Neural progenitor cell (in vitro differentiated cells): ENCODE measurements around the gene UGP2. TPM values are rescaled to one million over a fixed set of nuclear protein-coding genes. Genes with fewer than 3 reads are reported as not detected.

ENCODE experiments used
- DNase-seq: peaks from one replicate; pipeline ENCODE4 v3.0.0-alpha.2; 2016; ENCODE audit warnings: low spot score
- H2AFZ ChIP-seq: fragments of 200-600 bp; sonication (generic); replicated peaks from 2 replicates; pipeline ENCODE4 v1.6.1; 2016; ENCODE audit warnings: antibody characterized with exemption
- H3F3A ChIP-seq: fragments of 200-600 bp; sonication (generic); 2 replicates; pipeline ENCODE4 v1.6.1; 2016; ENCODE audit warnings: antibody characterized with exemption, low read depth
- H3K27ac ChIP-seq: fragments of 200-600 bp; sonication (generic); 2 replicates; pipeline ENCODE4 v1.5.1; 2016; ENCODE audit warnings: mild to moderate bottlenecking
- H3K27me3 ChIP-seq: fragments of 200-600 bp; sonication (generic); 2 replicates; pipeline ENCODE4 v1.6.1; 2016; ENCODE audit warnings: mild to moderate bottlenecking, moderate library complexity
- H3K36me3 ChIP-seq: fragments of 200-600 bp; sonication (generic); 2 replicates; pipeline ENCODE4 v1.5.1; 2016
- H3K4me1 ChIP-seq: fragments of 200-600 bp; sonication (generic); 2 replicates; pipeline ENCODE4 v1.6.1; 2016; ENCODE audit warnings: mixed run types
- H3K4me2 ChIP-seq: fragments of 200-600 bp; sonication (generic); 2 replicates; pipeline ENCODE4 v1.6.1; 2016
- H3K4me3 ChIP-seq: fragments of 200-600 bp; sonication (generic); 2 replicates; pipeline ENCODE4 v1.5.1; 2016
- H3K79me2 ChIP-seq: fragments of 200-600 bp; sonication (generic); 2 replicates; pipeline ENCODE4 v1.6.1; 2016; ENCODE audit warnings: low read depth
- H3K9ac ChIP-seq: fragments of 200-600 bp; sonication (generic); 2 replicates; pipeline ENCODE4 v1.6.1; 2016
- H3K9me3 ChIP-seq: fragments of 200-600 bp; sonication (generic); 2 replicates; pipeline ENCODE4 v1.5.1; 2016; ENCODE audit warnings: low read depth
- H4K20me1 ChIP-seq: fragments of 200-600 bp; sonication (generic); 2 replicates; pipeline ENCODE4 v1.6.1; 2016; ENCODE audit warnings: low read depth
- H3K27ac Mint-ChIP-seq: 3 replicates; pipeline ENCODE4 v1.8.0; 2021; ENCODE audit warnings: mixed read lengths
- H3K27me3 Mint-ChIP-seq: 2 replicates; pipeline ENCODE4 v1.8.0; 2022; ENCODE audit warnings: low read depth, mild to moderate bottlenecking, inconsistent platforms, moderate library complexity, mixed read lengths; ENCODE audit not compliant: insufficient read depth
- H3K36me3 Mint-ChIP-seq: 3 replicates; pipeline ENCODE4 v1.8.0; 2021; ENCODE audit warnings: mixed read lengths
- H3K4me1 Mint-ChIP-seq: 3 replicates; pipeline ENCODE4 v1.8.0; 2021; ENCODE audit warnings: mixed read lengths
- H3K4me3 Mint-ChIP-seq: 3 replicates; pipeline ENCODE4 v1.8.0; 2021; ENCODE audit warnings: mild to moderate bottlenecking, moderate library complexity, mixed read lengths
- H3K9me3 Mint-ChIP-seq: 3 replicates; pipeline ENCODE4 v1.8.0; 2020; ENCODE audit warnings: mixed read lengths
- EZH2 ChIP-seq: fragments of 200-600 bp; sonication (generic); IDR thresholded peaks from 2 replicates; pipeline ENCODE4 v1.6.1; 2017; ENCODE audit warnings: antibody characterized with exemption, mild to moderate bottlenecking, moderate library complexity
- EZH2phosphoT487 ChIP-seq: fragments of 200-600 bp; sonication (generic); IDR thresholded peaks from 2 replicates; pipeline ENCODE4 v1.6.1; 2017; ENCODE audit warnings: antibody characterized with exemption
- total RNA-seq: library from RNA; depleted of rRNA; stranded (reverse); fragments of >200 nt; gene quantifications from 2 replicates; pipeline ENCODE4 v1.2.3, GENCODE V29; 2015; ENCODE audit warnings: low replicate concordance
- TF ChIP-seq, protein P1 (sequence below): fragments of 200-600 bp; sonication (generic); IDR thresholded peaks from 2 replicates; pipeline ENCODE4 v1.5.1; 2017; ENCODE audit warnings: antibody characterized with exemption, mild to moderate bottlenecking

Gene UGP2
- total RNA-seq, 1 donor from 2014 or later, result 126 TPM

DNA sequence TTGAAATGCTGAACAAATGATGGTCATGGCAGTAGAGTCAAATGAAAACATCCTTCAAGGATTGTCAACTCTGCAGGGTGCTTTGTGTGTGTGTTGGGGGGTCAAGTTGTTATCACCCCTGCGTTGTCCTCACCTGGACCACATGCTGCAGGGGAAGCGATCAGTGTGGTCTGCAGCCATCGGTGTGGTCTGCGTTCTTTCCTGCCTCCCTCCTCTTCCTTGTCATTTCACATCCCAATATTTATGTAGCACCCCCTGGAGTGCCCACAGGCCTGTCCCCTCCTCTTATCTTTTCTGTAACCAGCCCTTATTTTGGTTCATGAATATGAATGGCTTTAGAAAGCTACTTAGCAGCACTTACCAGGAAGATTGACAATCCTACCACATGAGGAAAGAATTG, 38.9 kb downstream of the UGP2 start:
- DNase-seq, result no peak
- Mint-ChIP-seq H3K27me3 (peaks cover 2% of the 10 kb centered on the region), H3K4me3 (no peak overlapping the region), H3K36me3 (peaks cover 19% of the 10 kb centered on the region), H3K27ac (no peak overlapping the region), H3K9me3 (no peaks in the 10 kb centered on the region), H3K4me1 (peaks cover 9% of the 10 kb centered on the region)
- peaks cover 19% of the 10 kb centered on the region for H3F3A ChIP-seq
- no peak overlapping the region for H3K4me3 ChIP-seq
- no peaks in the 10 kb centered on the region for H3K9me3 ChIP-seq
- peaks cover 52% of the 10 kb centered on the region for H3K79me2 ChIP-seq
- no peak overlapping the region for H3K9ac ChIP-seq
- peak overlapping the region; percentile 42 for H3K4me2 ChIP-seq
- peaks cover 9% of the 10 kb centered on the region for H4K20me1 ChIP-seq
- H3K36me3 ChIP-seq, result peaks cover 8% of the 10 kb centered on the region
- TF ChIP-seq, protein P1, sequence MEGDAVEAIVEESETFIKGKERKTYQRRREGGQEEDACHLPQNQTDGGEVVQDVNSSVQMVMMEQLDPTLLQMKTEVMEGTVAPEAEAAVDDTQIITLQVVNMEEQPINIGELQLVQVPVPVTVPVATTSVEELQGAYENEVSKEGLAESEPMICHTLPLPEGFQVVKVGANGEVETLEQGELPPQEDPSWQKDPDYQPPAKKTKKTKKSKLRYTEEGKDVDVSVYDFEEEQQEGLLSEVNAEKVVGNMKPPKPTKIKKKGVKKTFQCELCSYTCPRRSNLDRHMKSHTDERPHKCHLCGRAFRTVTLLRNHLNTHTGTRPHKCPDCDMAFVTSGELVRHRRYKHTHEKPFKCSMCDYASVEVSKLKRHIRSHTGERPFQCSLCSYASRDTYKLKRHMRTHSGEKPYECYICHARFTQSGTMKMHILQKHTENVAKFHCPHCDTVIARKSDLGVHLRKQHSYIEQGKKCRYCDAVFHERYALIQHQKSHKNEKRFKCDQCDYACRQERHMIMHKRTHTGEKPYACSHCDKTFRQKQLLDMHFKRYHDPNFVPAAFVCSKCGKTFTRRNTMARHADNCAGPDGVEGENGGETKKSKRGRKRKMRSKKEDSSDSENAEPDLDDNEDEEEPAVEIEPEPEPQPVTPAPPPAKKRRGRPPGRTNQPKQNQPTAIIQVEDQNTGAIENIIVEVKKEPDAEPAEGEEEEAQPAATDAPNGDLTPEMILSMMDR, result no peak
- no peak for TF ChIP-seq EZH2
- no peak for TF ChIP-seq EZH2phosphoT487
- H3K27me3 ChIP-seq, result no peaks in the 10 kb centered on the region
- no peak overlapping the region for H2AFZ ChIP-seq
- H3K27ac ChIP-seq, result no peak overlapping the region
- H3K4me1 ChIP-seq, result peaks cover 19% of the 10 kb centered on the region

DNA sequence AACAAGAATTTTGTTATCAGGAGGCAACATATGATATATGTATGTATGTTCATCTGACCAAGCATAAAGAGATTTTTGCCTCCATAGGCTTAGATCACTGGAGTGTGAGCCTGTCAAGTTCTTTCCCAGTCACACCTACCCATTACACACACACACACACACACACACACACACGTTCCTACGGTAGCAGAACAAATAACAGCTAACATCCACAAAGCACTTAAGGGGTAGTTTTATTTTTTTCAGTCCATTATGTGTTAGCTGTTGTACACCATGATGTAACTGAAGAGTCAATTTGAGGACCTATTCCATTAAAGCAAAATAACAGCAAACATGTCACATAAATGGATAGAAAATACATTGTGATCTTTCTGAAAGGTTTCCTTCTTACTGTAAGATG, 39.5 kb downstream of the UGP2 start:
- peaks cover 9% of the 10 kb centered on the region for H4K20me1 ChIP-seq

DNA sequence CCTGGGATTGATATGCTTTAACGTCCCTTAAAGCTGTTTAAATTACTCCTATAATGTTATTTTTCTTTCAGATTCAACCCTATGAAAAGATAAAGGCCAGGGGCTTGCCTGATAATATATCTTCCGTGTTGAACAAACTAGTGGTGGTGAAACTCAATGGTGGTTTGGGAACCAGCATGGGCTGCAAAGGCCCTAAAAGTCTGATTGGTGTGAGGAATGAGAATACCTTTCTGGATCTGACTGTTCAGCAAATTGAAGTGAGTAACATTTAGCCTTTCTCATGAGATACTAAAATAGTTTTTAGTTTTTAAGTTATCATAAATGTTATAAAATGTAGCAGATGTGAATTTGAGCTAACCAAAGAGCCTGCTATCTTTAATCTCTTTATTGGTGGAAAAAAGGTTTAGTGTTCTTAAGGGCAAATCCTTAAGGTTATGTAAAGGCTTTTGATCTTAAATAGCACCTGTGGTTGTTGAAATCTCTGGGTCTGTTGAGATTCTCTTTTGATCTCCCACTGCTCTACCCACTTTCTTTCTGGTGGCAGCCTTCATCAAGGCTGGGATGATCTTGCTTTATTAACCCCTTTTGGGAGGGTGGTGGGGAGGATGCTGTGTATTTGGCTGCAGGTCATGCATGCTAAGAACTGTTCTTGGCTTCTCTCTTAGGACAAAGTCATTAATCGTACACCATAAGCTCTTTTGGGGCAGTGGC, 40.9 kb downstream of the UGP2 start:
- Histone ChIP-seq H3K27ac (no peak overlapping the region), H3K4me1 (peaks cover 19% of the 10 kb centered on the region), H4K20me1 (peaks cover 9% of the 10 kb centered on the region), H3K4me3 (no peak overlapping the region), H3K36me3 (peaks cover 14% of the 10 kb centered on the region), H3K4me2 (no peak overlapping the region), H3K27me3 (no peaks in the 10 kb centered on the region), H3F3A (peaks cover 20% of the 10 kb centered on the region), H2AFZ (no peak overlapping the region), H3K9ac (no peak overlapping the region), H3K9me3 (no peaks in the 10 kb centered on the region), H3K79me2 (peaks cover 35% of the 10 kb centered on the region)
- TF ChIP-seq EZH2phosphoT487, result no peak
- TF ChIP-seq EZH2, result no peak
- TF ChIP-seq, protein P1, result no peak
- H3K4me3 Mint-ChIP-seq, result no peak overlapping the region
- no peaks in the 10 kb centered on the region for H3K9me3 Mint-ChIP-seq
- H3K36me3 Mint-ChIP-seq, result peaks cover 17% of the 10 kb centered on the region
- H3K27ac Mint-ChIP-seq, result no peak overlapping the region
- DNase-seq, result no peak
- peaks cover 9% of the 10 kb centered on the region for H3K4me1 Mint-ChIP-seq
- H3K27me3 Mint-ChIP-seq, result peaks cover 2% of the 10 kb centered on the region

More for the DNA sequence above, 39.5 kb downstream of the UGP2 start:
- H3K27ac ChIP-seq, result no peak overlapping the region
- no peaks in the 10 kb centered on the region for H3K27me3 ChIP-seq
- H3K9ac ChIP-seq, result no peak overlapping the region
- H3F3A ChIP-seq, result peaks cover 20% of the 10 kb centered on the region
- H3K9me3 ChIP-seq, result no peaks in the 10 kb centered on the region
- peaks cover 19% of the 10 kb centered on the region for H3K4me1 ChIP-seq
- no peak for DNase-seq
- TF ChIP-seq, protein P1, result no peak
- TF ChIP-seq EZH2 (no peak), EZH2phosphoT487 (no peak)
- H3K9me3 Mint-ChIP-seq, result no peaks in the 10 kb centered on the region
- peaks cover 8% of the 10 kb centered on the region for H3K36me3 ChIP-seq
- H3K4me1 Mint-ChIP-seq, result peaks cover 9% of the 10 kb centered on the region
- no peak overlapping the region for H2AFZ ChIP-seq
- H3K4me3 Mint-ChIP-seq, result no peak overlapping the region
- peaks cover 16% of the 10 kb centered on the region for H3K36me3 Mint-ChIP-seq
- H3K27me3 Mint-ChIP-seq, result peaks cover 2% of the 10 kb centered on the region
- no peak overlapping the region for H3K4me2 ChIP-seq
- H3K79me2 ChIP-seq, result peaks cover 46% of the 10 kb centered on the region
- no peak overlapping the region for H3K27ac Mint-ChIP-seq
- no peak overlapping the region for H3K4me3 ChIP-seq
